CD4-positive, alpha-beta T cell treated with Interleukin-1 beta for 1 hour (primary cell): ENCODE results near the gene RBPJ.

ENCODE experiments used
- DNase-seq, 2 donors: peaks; one replicate each; pipeline ENCODE4 v3.0.0-alpha.2; 2020 to 2022

RBPJ gene

DNA sequence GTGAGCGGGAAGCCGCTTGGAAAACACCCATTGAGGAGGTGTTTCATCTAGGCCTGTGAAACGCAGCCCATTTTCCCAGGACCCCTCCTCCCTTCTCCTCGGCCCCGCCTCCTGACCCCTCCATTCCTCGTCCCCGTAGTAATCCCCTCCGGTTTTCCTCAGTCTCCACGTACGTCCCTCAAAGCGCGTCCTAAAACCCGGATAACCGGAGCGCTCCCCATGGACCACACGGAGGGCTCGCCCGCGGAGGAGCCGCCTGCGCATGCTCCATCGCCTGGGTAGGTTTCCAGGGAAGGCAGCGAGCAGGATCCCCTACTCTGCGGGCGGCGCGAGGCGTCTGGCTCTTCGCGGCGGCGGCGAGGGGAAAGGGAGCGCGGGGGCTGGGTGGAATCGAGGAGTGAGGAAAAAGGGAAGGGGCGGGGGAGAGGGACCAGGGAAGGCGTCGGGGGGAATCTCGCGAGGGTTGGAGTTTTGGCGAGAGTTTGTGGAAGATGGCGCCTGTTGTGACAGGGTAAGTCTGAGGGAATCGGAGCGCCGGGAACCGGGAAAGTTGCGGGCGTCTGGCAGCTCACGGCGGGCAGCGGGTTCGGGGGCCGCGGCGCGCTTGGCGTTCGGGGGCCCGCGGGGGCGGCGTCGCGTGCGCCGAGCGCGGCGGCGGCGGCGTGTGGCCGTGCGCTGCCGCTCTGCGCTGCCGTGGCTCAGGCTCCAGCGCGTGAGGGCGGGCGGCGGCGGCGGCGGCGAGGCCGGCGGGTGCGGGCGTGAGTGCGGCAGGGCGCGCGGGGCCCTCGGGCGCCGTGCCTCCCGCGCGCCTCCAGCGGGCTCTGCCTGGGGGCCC, at the start of gene RBPJ:
Gene RBPJ, plus strand, starts transcription at position 477 of the 835 bp plus-strand sequence. Its CDS starts 15 bp downstream, at position 492.
- peak; percentile 86 to 90 for DNase-seq

GRCh38 chr4:26271703-26272102, 49.1 kb upstream of the RBPJ start:
- DNase-seq, result no peak

DNA sequence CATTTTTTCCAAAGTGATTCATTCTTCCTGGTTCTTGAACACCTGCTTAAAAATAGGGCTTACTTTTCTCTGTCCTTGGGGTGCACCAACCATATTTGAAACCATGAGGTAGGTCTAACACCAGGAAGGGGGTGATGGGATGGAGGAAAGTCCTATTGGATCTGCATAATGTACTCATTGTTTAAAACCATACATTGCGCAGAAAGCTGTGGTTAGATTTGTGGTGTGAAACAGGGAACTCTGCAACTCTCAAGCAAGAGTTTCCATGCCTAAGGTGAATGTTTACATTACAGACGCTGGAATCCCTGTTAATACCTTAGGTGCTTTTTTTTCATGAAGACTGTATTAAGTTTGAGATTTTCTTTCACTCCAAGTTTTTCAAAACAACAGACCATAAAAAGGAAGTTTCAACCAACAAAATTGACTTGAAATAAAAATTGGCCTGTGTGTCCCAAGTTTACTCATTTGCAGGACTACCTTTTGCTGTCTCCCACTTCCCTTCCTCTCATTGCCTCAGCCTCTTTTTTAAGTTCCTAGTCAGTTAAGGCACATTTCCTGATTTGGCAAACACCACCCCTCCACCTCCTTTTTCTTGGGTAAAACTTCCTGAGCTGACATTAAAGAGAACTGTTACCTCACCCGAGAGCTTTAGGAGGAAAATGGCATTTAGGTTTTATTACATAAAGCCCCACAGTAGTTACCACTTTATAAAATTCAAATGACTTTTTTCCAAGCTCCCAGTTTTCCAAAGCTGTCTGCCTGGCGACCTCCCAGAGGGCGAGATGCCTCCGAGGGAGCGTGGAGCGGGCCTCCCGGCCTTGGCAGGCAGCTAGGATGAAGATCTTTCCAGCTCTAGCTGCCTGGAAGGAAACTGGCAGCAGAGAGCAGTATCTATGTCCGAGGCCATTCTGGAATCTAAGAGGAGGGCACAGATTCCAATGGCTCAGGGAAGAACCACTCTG, 47.9 kb upstream of the RBPJ start:
- DNase-seq, result no peak

GRCh38 chr4:26273616-26273980, 47.2 kb upstream of the RBPJ start:
- no peak for DNase-seq

GRCh38 chr4:26275281-26275680, 45.5 kb upstream of the RBPJ start:
- no peak for DNase-seq

DNA sequence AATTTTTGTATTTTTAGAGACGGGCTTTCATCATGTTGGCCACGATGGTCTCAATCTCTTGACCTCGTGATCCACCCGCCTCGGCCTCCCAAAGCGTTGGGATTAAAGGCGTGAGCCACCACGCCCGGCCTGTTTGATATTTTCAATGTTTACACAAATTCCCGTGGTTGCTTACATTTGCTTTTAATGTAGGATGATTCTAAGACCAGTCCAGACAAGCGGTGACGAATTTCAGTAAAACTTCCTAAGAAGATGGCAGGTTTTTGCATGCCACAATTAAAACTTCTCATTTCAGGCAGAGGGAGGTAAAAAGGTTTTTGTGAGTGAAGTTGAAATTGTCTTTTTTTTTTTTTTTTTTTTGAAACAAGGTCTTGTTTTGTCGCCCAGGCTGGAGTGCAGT, 41.4 kb upstream of the RBPJ start:
- no peak for DNase-seq

DNA sequence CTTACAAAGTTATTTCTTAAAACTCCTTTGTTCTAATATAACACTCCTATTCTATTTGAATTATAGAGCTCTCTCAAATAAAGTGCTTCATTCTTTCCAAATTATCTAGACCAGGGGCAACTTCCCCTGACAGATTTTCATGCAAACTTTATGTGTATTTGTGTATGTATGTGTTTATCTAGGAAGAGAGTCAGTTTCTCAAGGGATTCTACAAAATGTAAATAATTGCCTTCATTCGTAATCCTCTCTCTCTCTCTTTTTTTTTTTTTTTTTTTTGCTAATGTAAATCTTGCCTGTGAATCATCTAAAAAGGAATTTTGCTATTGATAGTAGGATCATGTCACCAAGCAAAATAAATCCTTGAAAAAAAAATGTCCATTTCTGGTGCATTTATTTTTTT, 38.9 kb upstream of the RBPJ start:
- no peak for DNase-seq

DNA sequence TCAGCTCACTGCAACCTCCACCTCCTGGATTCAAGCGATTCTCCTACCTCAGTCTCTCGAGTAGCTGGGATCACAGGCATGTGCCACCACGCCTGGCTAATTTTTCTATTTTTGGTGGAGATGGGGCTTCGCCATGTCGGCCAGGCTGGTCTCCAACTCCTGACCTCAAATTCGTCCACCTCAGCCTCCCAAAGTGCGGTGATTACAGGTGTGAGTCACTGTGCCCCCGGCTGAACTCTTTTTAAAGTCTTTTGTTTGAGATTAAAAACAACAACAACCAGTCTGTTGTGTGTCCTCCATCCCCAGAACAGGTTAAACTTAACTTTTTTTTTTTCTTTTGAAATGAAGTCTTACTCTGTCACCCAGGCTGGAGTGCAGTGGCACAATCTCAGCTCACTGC, 36.3 kb upstream of the RBPJ start:
- no peak for DNase-seq

- DNase-seq, result no peak
These were observed 35.5 kb upstream of the RBPJ start for GRCh38 chr4:26285272-26285671.

- DNase-seq, result no peak
These were observed 33.1 kb upstream of the RBPJ start for GRCh38 chr4:26287756-26288155.

DNA sequence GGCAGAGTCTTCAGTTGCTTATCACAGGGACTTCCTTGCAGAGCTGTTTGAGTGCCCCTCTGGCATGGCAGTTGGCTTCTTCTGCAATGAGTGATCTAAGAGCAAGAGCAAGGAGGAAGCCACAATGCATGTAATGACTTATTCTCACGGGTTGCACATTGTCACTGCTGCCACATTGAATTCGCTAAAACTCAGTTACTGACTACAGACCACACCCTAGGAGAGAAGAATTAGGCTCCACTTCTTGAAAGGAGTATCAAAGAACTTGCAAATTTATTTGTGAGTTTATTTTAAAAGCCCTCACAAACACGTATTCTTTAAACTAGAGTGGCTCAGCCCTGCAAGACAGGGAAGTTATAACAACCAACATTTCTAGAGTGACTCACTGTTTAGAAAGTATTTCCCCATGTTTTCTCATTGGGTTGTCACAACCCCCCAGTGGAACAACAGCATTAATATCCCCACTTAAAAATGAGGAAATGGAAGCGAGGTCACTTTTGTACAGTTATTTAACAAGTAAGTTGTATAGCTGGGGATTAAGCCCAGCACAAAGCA, 32.4 kb upstream of the RBPJ start:
- DNase-seq, result peak; percentile 18 to 63

DNA sequence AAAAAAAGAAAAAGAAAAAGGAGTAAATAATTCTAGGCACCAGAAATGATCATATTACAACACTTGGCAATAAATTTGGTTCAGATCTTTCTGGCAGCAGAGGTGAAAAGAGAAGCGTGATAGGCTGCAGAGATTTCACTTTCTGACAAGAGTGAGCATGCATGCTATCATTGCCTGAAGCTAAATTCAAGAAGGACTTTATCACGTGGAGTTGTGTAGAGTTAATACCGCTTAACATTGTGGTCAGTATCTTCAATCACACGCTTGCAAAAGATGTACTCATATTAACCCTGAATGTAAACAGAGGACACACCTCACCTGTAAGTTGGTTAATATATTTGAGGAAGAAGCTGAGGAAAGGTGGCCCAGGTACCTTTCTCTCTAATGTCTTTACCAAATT, 31.4 kb upstream of the RBPJ start:
- DNase-seq, result no peak

GRCh38 chr4:26290321-26290720, 30.5 kb upstream of the RBPJ start:
- DNase-seq, result no peak

DNA sequence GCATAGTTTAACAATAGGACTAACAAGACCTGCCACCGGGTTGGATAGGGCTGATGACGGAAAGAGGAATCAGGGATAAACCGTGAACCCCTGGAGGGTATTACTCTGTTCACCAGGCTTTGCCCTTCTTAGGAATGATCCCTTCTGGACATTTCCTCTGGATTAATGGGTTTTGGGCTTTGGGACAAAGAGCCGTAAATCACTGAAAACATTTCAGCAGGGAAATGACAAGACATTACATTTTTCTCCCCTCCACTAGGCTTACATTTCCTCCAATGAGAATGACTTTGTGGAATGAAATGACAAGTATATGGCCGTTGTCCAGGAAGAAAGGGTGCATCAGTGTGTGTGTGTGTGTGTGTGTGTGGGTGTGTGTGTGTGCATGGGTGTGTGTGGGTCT, 25.9 kb upstream of the RBPJ start:
- no peak for DNase-seq

GRCh38 chr4:26296021-26296420, 24.8 kb upstream of the RBPJ start:
- DNase-seq, result no peak

DNA sequence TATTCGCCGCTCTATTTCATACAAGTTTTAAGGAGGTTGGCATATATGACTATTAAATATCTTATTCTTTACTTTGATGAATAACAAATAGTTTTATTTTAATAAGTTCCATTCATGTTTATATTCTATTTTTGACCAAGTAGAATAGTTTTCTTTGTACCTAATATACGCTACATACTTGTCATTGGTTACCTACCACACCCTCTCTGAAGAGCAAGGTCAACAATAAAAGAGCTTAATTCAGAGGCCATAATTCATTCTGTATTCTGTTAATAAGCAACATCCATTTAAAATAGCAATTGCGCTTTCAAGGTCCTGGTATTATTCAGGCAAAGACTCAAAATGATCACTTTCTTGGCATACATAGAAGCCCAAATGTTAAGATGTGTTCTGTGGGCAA, 24.3 kb upstream of the RBPJ start:
- DNase-seq, result no peak

- DNase-seq, result no peak
These were observed 23.6 kb upstream of the RBPJ start for GRCh38 chr4:26297219-26297618.

GRCh38 chr4:26298198-26298947, 22.4 kb upstream of the RBPJ start:
- no peak for DNase-seq

- DNase-seq, result no peak
These were observed 21.4 kb upstream of the RBPJ start for GRCh38 chr4:26299254-26299882.

DNA sequence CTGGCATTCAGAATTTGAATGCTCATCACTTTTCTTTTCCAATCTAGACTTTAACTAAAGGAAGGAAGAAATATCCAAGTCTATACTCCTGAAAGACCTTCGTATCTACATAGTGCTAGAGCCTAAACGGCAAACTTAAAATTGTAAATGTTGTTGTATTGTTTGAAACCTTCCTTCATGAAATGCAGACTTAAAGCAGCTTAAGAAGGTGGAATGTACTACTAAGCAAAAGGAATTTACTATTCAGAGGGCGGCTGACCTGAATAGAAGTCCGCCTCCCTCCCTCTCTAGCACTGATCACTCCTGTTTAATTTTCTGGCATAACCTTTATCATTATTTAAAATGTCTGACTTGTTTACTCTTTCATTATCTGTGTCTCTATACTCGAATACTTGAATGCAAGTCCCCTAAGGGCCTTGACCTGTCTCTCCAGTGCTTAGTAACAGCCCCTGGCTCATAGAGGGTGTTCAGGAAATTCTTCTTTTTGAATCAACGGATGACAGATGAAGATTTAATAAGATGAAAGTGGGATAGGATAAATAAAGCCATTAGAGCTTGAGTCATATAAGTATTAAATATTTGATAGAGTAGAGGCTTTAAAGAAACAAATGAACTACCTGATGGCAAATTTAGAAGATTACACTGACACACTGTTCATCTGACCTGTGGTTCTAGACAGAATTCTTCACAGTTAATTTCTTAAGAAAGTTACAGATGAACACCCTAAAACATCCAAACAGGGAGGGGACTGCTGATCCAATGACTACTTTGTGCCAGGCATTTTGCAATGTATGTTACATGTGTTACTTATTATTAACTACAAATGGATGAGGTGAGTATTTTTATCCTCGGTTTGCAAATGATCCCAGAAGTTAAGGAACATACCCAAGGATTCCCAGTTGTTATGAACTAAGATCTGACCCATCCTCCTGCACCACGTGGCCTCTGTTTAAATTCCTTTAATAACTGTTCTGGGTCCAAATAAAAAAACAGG, 20.2 kb upstream of the RBPJ start:
- no peak for DNase-seq
